HuH-7 (cell line): ENCODE results near the gene VSIG2.
"Not testable (repeated sequence)": the region's sequence is repeated elsewhere in the genome, so short reads cannot be mapped to it uniquely, and the experiment has no call there.

Source experiments
- DNase-seq: peaks from one replicate; pipeline ENCODE4 v3.0.0; 2011; ENCODE audit warnings: low spot score

The VSIG2 gene, protein sequence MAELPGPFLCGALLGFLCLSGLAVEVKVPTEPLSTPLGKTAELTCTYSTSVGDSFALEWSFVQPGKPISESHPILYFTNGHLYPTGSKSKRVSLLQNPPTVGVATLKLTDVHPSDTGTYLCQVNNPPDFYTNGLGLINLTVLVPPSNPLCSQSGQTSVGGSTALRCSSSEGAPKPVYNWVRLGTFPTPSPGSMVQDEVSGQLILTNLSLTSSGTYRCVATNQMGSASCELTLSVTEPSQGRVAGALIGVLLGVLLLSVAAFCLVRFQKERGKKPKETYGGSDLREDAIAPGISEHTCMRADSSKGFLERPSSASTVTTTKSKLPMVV

DNA sequence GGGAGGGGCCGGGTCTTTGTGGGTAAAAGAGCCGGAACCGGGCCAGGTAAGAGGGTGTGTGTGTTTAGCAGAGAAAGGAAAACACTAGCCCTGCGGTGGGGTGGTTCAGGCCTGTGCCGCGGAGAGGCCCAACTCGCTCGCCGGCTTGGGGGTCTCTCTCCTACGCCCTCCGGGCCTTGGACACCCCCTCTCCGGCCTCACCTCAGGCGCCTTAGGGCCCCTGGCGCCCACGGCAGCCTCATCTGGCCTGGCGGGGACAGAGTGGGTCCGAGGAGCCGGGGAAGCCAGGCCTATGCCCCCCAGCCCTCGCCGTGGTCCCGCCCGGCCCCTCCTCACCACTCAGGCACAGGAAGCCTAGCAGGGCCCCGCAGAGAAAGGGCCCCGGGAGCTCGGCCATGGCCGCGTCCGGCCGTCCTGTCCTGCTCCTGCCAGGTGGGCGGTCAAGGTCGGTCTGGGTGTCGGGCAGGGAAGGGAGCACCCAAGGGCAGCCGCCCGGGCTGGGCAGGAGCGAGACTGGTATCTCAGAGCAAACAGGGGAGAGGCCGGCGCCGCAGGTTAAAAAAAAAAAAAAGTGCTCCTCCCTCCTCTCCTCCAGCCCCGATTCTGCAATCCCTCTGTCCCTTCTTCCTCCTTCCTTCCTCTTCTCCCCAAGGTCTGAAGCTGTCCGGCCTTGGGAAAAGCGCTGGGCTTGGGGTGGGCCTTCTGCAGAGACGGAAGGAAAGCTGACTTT, at the start of gene VSIG2:
TSS of gene VSIG2 (minus strand) at position 515 of the 730 bp plus-strand sequence. CDS start at position 397, 118 bp downstream.
- DNase-seq, result no peak

DNA sequence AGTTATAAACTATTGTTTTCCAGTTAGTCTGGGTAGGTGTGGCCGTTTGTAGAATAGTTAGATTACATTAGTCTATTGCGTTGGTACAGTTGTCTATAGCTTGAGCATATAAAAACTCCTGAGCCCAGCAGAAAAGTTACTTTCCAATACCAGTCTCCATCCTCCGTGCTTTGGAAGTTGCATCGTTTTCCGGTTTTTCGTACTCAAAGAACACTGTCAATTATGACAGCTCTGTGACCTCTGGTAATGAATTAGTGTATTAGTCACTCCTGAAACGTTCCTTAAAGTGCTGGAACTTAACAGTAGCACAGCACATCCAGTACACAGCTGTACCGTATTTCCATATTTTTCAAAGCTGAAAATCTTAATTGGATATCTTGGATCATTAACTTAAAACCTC, 49.0 kb upstream of the VSIG2 start:
- DNase-seq, result no peak

DNA sequence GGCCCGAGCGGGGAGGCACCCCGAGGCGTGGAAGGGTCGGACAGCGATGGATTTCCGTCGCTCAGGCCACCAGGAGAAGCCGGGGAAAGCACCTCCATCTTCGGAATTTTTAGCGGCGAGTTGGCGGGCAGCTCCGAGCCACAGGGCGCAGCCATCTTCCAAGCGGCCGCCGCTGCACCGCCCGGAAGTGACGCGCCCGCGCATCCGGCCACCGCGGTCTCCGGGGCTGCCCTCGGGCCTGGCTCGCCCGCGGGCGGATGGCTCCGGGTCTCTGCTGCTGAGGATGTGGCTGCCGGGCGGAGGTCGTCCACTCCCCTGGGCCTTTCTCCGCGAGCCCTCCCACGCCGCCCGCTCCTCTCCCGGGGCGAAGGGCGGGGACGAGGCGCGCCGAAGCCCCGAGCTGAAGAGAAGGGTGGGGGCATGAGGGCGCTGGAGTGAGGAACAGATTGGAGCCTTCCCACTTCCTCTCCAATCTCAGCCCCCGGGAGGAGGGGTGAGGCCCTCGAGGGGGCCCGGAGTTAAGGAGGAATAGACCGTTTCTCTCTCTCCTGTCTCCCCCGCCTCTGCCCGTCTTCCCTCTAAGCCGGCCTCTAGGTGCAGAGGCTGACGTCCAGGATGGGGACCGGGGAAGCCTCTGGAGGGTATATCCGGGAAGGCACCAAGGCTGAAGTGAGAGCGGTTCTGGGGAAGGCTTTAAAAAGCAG, 48.3 kb upstream of the VSIG2 start, which contains the start of gene MSANTD2:
TSS of gene MSANTD2 (minus strand) at position 181 of the 704 bp plus-strand sequence. CDS start at position 155, 26 bp downstream.
- DNase-seq, result peak; percentile 79

DNA sequence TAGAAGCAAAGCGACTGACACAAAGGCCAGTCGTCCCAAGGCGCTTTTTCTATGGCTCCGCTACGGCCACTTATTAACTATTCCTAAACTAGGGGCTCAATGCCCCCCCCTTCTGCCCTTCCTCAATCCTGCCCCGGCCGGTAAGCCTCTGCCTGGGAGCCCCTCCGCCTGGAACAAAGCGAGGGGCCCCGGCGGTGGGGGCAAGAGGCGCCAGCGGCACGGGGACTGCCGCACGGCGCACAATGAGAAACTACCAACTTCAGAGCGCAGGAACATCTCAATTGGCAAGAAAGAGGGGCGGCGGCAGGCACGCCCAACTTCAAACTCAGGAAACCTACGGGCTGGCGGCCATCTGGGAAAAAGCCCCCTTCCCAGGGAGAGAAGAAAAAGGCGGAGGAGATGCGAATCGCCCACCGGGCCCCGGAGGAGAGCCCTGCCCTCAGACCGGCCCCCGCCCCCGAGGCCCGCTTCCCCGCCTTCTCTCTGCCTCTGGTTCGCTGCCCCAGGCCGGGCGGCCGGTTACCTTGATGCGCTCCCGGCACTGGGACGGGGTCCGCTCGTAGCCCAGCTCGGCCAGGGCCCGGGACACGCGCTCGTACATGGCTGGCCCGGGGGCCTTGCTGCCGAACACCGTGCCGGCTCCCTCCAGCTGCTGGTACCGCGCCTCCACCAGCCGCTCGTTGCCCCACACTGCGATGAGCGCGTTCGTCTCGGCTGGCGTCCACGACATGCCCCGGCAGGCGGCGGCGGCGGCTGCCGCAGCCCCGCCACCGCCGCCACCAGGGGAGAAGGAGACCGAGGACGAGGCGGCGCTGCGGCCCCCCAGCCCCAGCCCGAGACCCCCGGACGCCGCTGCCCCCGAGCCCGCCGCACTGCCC, 47.5 kb upstream of the VSIG2 start:
- DNase-seq, result peak; percentile 36

DNA sequence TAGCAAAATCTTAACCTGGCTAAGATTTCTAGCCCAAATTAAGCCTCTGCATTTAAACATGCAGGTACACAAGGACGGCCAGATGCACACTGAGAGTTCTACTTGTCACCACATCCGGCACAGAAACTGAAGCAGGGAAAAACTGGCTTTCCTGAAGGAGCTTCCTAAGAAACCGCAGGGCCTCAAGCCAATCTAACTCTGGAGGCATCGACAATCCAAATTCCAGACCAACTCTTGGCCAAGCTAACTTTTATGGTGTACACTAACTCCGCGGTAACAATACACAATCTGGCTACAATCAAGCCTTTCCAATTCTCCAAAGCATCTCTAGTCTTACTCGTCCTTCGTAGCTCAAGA, 46.9 kb upstream of the VSIG2 start:
- DNase-seq, result no peak

DNA sequence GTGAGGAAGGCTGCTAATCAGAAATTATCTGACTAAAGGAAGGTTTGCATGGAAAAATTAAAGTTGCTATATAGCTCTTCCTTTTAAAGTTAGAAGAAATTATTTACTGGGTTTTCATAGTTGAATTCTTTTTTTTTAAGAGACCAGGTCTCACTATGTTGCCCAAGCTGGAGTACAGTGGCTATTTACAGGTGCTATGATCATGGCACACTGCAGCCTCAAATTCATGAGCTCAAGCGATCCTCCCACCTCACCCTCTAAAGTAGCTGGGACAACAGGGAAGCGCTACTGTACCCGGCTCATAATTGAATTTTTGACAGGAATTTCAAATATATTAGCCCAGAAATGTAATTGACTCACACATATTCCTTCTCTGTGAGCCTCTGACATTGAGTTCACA, 44.3 kb upstream of the VSIG2 start:
- DNase-seq, result no peak

DNA sequence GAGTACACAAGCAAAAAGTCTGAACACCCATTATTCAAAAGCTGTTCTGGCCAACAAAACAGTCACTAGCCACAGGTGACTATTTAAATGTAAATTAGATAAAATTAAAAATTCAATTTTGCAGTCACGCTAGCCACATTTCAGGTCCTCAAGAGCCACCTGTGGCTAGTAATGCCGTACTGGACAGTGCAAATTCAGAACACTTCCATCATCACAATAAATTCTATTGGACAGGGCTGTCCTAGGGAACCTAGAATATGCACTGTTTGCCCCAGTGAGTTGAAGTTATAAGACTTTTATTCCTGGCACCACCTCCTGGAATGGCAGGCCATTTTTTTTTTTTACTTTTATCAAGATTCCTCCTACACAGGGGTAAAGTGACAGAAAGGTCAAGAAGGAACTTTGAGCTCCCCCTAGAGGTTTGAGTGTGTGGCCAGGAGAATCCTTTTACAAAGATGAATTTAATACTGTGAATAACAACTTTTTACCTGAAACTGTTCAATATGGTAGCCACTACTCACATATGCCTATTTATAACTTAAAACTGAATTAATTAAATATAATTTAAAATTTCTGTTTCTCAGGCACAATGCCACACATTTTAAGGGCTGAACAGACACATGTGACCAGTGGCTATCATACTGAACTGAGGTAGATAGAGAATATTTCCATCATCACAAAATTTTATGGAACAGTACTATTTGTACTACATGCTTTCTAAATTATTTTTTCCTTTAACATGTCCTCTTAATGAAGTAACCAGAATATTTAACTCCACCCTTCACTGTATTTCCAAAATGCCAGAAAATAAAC, 41.6 kb upstream of the VSIG2 start:
- DNase-seq, result peak; percentile 44

DNA sequence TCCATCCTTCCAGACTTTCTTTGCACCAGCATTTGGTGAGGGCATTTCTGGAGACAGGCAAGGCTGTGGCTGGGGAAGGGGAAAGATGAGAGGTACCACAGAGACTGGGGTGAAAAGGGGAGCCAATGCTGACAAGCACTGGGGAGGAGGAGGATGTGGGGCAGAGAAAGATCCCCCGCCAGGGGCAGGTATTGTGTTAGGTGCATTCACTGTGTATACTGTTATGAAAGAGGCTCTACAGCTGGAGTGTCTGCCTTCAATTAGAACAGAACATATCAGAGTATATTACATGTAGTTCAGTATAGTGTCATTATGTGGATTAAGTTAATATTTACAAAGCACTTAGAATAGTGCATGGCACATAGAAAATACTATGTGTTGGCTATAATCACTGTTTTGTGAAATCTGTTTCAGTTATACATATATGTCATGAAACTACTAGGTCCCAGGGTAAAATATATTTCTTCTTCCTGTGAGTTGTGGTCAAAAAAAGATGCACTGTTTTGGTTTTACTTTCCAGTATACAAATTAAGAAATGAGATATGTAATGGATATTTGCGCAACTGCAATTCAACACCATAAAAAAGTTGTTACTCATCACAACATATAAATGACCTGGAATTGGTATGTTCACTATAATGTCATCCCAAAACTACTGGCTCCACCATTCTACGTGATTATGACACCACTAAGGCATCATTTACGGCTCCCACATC, 39.7 kb upstream of the VSIG2 start:
- DNase-seq, result no peak

DNA sequence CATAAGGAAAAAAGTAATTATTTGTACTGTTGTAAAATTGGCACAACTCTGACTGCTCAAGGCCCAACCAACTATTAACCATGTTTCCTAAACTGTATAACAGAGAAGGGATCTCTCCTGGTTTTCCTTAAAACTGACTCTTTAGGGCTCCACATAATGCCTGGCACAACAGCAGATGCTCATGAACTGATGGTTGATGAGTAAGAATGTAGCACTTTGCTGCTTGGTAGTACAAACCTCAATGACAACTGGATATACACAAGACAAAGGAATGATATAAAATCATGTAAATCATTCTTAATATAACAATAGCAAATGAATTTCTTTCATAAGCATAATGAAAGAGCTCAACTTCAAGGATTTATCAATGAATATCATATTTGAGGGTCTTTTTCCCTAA, 36.5 kb upstream of the VSIG2 start:
- no peak for DNase-seq

DNA sequence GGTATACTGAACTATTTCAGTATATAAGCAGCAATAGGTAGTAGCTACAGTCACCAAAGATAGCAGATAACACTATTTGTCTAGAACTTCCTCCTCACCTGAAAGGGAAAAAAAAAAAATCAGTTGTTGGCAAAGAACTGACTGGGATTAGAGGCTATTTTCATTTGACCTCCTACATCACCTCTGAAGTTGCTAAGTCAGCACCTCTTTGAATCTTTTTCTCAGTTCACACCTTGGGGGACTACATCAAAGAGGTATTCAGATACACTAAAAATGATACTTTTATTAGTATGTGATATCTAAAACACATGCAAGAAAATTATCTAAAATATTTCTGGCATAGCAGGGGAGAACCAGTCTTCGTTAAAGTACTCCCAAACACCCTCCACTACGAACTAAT, 32.0 kb upstream of the VSIG2 start:
- DNase-seq, result no peak

DNA sequence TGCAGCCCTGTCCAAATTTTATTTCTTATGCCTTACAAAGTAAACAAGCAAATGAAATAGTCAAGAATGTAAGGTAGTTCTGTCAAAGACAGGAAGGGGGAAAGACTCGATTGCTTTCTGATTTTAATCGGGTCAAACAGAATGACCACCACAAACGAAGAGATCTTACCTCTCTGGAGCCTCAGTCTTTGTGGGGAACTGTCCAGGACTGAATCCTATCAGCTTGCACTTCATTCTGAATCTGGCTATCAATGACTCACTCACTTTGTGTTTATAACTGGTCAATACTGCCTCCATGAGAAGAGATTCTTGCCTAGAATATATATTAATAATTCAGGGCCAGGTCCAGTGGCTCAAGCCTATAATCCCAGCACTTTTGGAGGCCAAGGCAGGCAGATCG, 30.9 kb upstream of the VSIG2 start:
- no peak for DNase-seq

DNA sequence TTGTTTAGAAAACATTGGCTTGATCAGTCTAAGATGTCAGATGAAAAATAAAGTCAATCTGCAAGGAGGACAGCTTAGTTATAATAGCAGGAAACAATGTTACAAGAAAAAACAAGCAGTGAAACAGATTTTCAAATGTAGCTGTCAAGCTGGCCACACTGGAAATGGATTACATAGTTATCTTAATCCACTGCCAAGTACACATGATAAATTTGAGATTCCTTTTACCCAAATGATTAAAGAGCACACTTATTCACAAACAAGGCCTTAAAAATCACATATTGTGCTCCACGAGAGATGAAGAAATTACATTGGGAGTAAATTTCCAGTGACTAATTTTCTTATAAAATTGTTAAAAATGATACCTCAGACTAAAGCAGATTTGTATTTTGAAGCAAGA, 27.5 kb upstream of the VSIG2 start:
- no peak for DNase-seq

DNA sequence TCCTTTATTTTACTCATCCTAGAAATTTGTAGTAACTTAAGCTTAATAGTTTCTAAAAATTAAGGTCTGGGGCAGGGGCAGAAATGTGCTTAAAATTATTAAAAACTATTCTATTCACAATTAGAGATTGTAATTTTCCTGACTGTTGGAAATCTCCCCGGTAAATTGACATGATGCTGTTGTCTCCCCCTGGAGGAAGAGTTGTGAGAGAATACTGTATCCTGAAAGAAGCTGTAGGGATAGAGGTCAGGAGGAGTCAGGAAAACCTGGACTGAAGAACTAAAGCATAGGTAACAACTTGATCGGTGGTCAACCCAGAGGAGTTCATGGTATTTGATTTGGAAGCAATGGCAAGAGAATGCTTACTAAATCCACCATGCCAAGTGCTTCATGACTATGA, 26.2 kb upstream of the VSIG2 start:
- no peak for DNase-seq

DNA sequence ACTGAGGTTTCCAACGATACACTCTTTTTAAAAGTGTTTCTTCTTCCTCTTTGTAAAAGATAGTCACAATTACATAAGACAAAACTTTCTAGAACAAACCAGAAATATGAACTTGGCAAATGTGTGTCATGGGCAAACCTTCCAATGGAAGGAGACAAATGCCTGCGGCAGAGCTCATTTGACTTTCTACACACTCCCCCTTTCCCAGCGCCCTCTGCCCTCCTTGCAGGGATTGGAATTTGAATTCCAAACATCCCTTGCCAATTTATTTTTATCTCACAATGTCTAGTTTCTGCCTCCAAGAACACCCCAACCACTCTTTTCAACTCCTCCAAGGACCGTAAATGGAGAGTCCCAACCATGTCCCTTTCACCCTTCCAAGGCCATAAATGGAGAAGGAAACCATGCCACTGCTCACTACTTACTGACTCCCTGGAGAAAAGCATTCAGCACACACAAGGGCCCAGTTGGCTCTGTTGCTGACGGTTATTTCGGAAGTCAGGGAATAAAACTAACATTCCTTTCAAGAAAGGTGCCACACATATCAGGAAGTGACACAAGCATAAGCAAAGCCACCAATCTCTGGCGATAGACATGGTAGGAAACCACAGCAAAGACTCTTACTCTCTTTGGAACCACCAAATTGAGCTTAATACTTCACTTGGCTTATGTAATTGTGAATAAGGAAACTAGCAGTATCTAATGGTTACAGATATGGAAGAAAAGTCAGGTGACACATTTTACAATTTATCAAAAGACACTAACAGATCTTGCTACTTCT, 25.0 kb upstream of the VSIG2 start:
- no peak for DNase-seq

DNA sequence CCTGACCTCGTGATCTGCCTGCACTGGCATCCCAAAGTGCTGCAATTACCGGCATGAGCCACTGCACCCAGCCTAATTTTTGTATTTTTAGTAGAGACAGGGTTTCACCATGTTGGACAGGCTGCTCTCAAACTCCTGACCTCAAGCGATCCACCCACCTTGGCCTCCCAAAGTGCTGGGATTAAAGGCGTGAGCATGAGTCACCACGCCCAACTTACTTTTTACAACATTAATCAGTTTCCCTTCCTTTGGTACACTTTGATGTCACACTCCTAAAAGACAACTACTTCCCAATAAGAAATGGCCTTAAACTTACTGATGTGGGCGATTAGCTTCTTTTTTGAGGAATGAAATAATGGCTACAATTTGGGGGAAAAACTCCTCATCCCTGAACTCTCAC, 18.9 kb upstream of the VSIG2 start:
- not testable (repeated sequence) for DNase-seq

DNA sequence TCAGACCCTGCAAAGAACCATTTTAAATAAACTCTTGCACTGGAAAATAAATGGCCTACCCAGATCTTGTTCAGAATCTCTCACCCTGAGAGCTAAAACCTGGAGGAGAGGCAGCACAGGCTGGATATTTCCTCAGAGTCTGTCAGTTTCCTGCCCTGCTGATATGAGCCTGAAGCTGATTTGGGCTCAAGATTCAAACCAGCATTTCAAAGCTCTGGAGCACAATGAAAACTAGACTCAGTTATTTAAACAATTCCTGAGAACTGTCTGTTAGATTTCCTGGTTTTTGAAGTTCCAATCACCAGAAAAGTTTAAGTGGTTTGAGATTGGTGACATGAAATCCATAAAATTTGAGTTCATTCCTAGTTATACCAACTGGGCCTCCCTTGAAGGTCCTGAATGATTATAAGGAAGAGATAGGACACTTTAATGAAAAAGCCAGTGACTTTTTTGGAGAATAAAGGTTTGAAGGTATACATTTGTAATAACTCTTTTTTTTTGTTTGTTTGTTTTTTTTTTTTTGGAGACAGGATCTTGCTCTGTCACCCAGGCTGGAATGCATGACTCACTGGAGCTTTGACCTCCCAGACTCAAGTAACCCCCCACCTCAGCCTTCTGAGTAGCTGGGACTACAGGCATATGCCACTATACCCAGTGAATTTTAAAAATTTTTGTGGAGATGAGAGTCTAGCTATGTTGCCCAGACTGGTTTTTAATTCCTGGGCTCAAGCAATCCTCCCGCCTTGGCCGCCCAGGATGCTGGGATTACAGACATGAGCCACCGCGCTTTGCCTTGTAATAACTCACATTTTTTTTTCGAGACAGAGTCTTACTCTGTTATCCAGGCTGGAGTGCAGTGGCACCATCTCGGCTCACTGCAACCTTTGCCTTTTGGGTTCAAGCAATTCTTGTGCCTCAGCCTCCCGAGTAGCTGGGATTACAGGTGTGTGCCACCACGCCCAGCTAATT, 18.0 kb upstream of the VSIG2 start:
- no peak for DNase-seq

DNA sequence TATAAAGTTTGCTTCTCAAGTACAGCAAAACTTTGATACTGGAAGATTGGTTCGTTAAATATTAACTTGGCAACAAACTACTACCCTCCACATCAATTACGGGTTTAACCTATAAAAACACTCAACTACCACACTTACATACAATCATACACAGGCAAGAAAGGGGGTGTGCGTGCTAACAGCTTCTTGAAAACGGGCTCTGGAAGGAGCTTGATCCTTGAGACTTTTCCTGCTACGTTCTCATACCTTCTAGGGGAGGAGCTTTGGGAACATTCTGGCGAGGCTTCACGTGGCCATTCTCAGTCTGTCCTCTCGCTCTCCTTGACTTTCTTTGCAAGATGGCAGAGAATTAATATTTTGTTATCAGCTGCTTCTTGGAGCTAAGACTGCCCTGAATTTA, 16.9 kb upstream of the VSIG2 start:
- no peak for DNase-seq

DNA sequence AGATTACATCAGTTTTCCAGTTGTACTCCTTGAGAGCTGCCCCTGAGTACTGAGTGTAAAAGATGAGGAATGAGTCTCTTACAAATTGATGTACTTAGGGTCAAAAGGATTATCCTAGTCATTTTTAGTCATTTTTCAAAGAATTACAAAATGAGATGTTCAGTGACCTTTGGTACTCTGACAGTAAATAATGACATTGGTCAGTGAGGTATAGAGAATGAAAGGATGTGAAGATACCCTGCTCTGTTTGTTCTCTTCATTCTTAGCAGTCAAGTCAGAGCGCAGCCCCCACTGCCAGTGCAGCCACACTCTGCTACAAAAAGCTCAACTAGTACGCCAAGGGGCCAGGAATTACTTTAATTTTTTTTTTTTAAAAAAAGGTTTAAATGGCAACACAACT, 14.1 kb upstream of the VSIG2 start:
- no peak for DNase-seq
